Osteoblast (primary cell): ENCODE measurements around the gene TBX15. TPM values are rescaled to one million over a fixed set of nuclear protein-coding genes. Genes with fewer than 3 reads are reported as not detected.
A peak's percentile ranks its signal among the peaks of the same experiment; 100 is the strongest.

ENCODE experiments used
- DNase-seq: peaks from one replicate; pipeline ENCODE4 v3.0.0; 2011; ENCODE audit warnings: low spot score, mixed read lengths; ENCODE audit not compliant: insufficient read length; ENCODE audit errors: missing footprints
- H2AFZ ChIP-seq: 2 replicates; pipeline ENCODE4 v1.6.0; 2011; ENCODE audit warnings: mild to moderate bottlenecking, low read length
- H3K27ac ChIP-seq: 2 replicates; pipeline ENCODE4 v1.5.1; 2011; ENCODE audit warnings: mild to moderate bottlenecking, low read depth, low read length, moderate library complexity
- H3K27me3 ChIP-seq: 2 replicates; pipeline ENCODE4 v1.6.0; 2012; ENCODE audit warnings: mild to moderate bottlenecking, control low read depth, inconsistent platforms, low read length, moderate library complexity; ENCODE audit not compliant: insufficient read depth
- H3K36me3 ChIP-seq: 2 replicates; pipeline ENCODE4 v1.5.1; 2011; ENCODE audit warnings: mild to moderate bottlenecking, low read length, control low read depth, moderate library complexity; ENCODE audit not compliant: insufficient read depth
- H3K4me1 ChIP-seq: 2 replicates; pipeline ENCODE4 v1.5.1; 2011; ENCODE audit warnings: mild to moderate bottlenecking, low read length, control low read depth, moderate library complexity; ENCODE audit not compliant: insufficient read depth
- H3K4me2 ChIP-seq: 2 replicates; pipeline ENCODE4 v1.6.0; 2011; ENCODE audit warnings: mild to moderate bottlenecking, low read length; ENCODE audit not compliant: insufficient read depth
- H3K4me3 ChIP-seq: fragments of 200-600 bp; sonication (generic); 3 replicates; pipeline ENCODE4 v1.5.1; 2012; ENCODE audit warnings: mild to moderate bottlenecking, low read length, inconsistent platforms; ENCODE audit not compliant: insufficient read depth
- H3K79me2 ChIP-seq: 2 replicates; pipeline ENCODE4 v1.6.0; 2012; ENCODE audit warnings: mild to moderate bottlenecking, low read length, control low read depth, inconsistent platforms; ENCODE audit not compliant: insufficient read depth
- H3K9me3 ChIP-seq: 2 replicates; pipeline ENCODE4 v1.5.1; 2011; ENCODE audit warnings: low read depth, low read length, control low read depth
- H4K20me1 ChIP-seq: 2 replicates; pipeline ENCODE4 v1.6.0; 2012; ENCODE audit warnings: mild to moderate bottlenecking, low read length, control low read depth; ENCODE audit not compliant: insufficient read depth
- total RNA-seq: library from RNA; depleted of rRNA; stranded (reverse); fragments of >200 nt; gene quantifications from 2 replicates; pipeline ENCODE4 v1.2.3, GENCODE V29; 2012
- TF ChIP-seq, protein P1 (sequence below): IDR thresholded peaks from 2 replicates; pipeline ENCODE4 v1.5.1; 2011; ENCODE audit warnings: mild to moderate bottlenecking, low read depth, low read length, moderate library complexity; ENCODE audit errors: extremely low read depth

The TBX15 gene
- total RNA-seq, 1 donor: 44.5 TPM

DNA sequence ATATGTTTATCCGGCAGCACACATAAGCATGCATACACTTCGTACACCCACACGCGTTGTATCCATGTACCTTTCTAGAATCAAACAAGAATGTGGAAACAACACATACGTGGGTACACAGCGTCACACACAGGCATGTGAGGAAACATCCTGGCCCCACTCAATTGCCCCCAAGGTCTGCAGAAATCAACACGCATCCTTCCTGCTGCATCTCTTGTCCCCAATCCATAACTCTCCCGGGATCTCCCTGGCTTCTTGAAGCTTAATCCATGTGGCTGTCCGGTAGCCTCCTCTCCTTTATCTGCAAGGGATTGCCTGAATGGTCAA, 5.5 kb upstream of the TBX15 start:
- no peaks in the 10 kb centered on the region for H3K79me2 ChIP-seq
- no peak overlapping the region for H3K4me3 ChIP-seq
- H3K4me2 ChIP-seq: no peak overlapping the region
- no peaks in the 10 kb centered on the region for H3K9me3 ChIP-seq
- H3K27me3 ChIP-seq: no peaks in the 10 kb centered on the region
- H3K36me3 ChIP-seq: no peaks in the 10 kb centered on the region
- H4K20me1 ChIP-seq: no peaks in the 10 kb centered on the region
- no peak overlapping the region for H2AFZ ChIP-seq
- H3K4me1 ChIP-seq: peaks cover 19% of the 10 kb centered on the region
- TF ChIP-seq, protein P1, sequence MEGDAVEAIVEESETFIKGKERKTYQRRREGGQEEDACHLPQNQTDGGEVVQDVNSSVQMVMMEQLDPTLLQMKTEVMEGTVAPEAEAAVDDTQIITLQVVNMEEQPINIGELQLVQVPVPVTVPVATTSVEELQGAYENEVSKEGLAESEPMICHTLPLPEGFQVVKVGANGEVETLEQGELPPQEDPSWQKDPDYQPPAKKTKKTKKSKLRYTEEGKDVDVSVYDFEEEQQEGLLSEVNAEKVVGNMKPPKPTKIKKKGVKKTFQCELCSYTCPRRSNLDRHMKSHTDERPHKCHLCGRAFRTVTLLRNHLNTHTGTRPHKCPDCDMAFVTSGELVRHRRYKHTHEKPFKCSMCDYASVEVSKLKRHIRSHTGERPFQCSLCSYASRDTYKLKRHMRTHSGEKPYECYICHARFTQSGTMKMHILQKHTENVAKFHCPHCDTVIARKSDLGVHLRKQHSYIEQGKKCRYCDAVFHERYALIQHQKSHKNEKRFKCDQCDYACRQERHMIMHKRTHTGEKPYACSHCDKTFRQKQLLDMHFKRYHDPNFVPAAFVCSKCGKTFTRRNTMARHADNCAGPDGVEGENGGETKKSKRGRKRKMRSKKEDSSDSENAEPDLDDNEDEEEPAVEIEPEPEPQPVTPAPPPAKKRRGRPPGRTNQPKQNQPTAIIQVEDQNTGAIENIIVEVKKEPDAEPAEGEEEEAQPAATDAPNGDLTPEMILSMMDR: no peak
- no peak overlapping the region for H3K27ac ChIP-seq
- DNase-seq: peak; percentile 6

DNA sequence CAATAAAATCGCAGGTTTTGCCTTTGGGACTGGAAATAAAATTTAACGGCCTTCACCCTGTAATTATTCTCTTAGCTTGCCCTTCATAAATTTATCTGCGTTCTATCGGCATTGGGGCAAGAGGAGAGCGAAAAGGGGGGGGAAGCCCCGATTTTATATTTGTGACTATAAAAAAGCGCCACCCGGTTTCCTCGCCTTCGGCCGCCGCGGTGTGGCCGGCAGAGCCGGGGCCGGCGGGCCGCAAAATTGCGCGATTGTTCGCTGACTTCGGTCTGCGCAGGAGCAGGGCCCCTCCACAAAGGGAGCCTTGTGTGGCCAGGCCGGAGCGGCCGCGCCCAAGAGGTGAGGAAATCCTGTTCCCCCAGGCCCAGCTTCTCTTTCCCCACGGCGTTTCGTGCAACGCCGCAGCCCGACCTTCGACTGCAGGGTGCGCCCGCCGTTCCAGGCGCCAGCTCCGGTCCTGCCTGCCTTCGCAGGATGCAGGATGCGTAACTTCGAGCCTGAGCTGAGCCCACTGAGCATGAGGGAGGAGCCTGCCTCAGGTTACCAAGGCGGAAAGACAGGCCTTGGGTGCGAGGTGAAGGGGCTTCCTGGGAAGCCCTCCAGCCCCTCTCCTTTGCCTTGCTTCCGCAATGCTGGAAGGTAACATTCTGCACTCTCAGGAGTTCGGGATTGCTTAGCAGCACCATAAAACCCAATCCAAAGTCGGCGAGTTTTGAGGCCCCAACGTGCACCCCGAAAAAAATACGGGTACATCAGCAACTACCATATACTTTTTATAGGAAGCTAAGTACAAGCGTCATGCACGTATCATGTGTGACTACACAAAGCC, 4.9 kb upstream of the TBX15 start:
- no peak overlapping the region for H3K27ac ChIP-seq
- no peak overlapping the region for H3K4me2 ChIP-seq
- H3K4me1 ChIP-seq: peaks cover 24% of the 10 kb centered on the region
- no peaks in the 10 kb centered on the region for H4K20me1 ChIP-seq
- H3K36me3 ChIP-seq: no peaks in the 10 kb centered on the region
- no peaks in the 10 kb centered on the region for H3K79me2 ChIP-seq
- no peaks in the 10 kb centered on the region for H3K27me3 ChIP-seq
- no peaks in the 10 kb centered on the region for H3K9me3 ChIP-seq
- no peak overlapping the region for H3K4me3 ChIP-seq
- no peak overlapping the region for H2AFZ ChIP-seq
- DNase-seq: no peak
- TF ChIP-seq, protein P1: no peak

DNA sequence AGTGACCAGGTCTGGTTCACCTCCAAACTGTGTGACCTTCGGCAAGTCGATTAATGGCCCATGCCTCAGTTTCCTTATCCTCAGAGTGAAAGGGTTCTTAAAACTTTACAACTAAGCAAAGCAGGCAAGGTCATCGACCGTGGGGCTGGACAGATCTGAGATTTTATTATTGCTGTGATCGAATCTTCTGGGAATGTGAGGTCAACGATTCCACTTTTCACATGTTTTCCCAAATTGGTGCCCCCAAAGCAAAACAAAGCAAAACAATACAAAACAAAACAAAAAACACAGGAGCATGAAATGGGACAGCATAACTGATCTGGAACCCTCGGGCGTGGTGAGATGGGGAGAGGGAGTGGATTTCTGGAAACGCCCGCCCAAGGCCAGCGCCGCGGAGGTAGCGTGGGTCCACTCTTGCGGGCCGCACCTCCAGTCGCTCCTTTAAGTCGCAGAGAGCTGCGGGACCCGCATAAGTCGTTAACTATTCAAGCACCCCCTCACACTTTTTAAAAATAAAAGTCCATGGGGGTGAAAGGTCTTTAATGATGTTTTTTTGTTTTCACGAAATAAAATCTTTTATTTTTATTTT, 4.2 kb upstream of the TBX15 start:
- no peaks in the 10 kb centered on the region for H3K27me3 ChIP-seq

DNA sequence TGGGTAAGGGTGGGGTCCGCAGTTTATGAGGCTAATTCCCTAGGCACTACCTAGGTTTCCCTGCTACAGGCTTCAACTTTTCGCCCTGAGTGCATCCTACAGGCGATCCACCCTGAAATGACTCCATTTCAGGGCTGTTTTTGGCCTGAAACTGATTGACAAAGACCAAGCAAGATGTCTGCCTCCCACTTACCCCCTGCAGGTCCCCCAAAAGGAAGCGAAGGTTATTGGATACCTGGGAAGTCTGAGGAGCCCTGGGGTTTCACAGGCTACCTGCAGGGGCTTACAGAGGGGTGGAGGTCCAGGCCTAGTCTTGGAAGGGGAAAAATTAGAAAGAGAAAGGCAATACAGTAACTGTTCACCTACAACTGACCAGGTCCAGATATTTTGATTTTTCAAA, 3.3 kb upstream of the TBX15 start:
- DNase-seq: no peak
- TF ChIP-seq, protein P1: no peak
- Histone ChIP-seq H3K36me3 (no peaks in the 10 kb centered on the region), H3K27me3 (no peaks in the 10 kb centered on the region), H3K9me3 (no peaks in the 10 kb centered on the region), H3K4me1 (peaks cover 24% of the 10 kb centered on the region), H3K27ac (no peak overlapping the region), H4K20me1 (no peaks in the 10 kb centered on the region), H3K4me3 (no peak overlapping the region), H3K4me2 (no peak overlapping the region), H3K79me2 (peaks cover 13% of the 10 kb centered on the region), H2AFZ (no peak overlapping the region)

More for the DNA sequence above, 4.2 kb upstream of the TBX15 start:
- TF ChIP-seq, protein P1: no peak
- Histone ChIP-seq H3K79me2 (peaks cover 4% of the 10 kb centered on the region), H3K9me3 (no peaks in the 10 kb centered on the region), H3K27ac (no peak overlapping the region), H3K4me1 (peaks cover 24% of the 10 kb centered on the region), H2AFZ (no peak overlapping the region), H3K36me3 (no peaks in the 10 kb centered on the region), H4K20me1 (no peaks in the 10 kb centered on the region), H3K4me3 (no peak overlapping the region), H3K4me2 (no peak overlapping the region)
- no peak for DNase-seq
